Liver (tissue), 9 donors: ENCODE measurements around the gene RAB5A. TPM values are rescaled to one million over a fixed set of nuclear protein-coding genes. Genes with fewer than 3 reads are reported as not detected.
"Not testable (repeated sequence)": the region's sequence is repeated elsewhere in the genome, so short reads cannot be mapped to it uniquely, and the experiment has no call there.

Source experiments
- DNase-seq: peaks from one replicate; pipeline ENCODE4 v3.0.0-alpha.2; 2017; ENCODE audit warnings: low spot score
- H3K27ac ChIP-seq, 2 donors: one replicate each; pipeline ENCODE4 v1.7.0; 2013; ENCODE audit warnings: inconsistent platforms in 2 of 2, low read length in 2 of 2, control low read depth in 1 of 2, low read depth in 1 of 2, mild to moderate bottlenecking in 1 of 2
- H3K27me3 ChIP-seq, 4 donors: one replicate each; pipeline versions ENCODE4 v1.6.1 to v1.7.0; 2013; ENCODE audit warnings: low read length in 3 of 4, inconsistent platforms in 1 of 4, mild to moderate bottlenecking in 1 of 4, moderate library complexity in 1 of 4; ENCODE audit not compliant: control insufficient read depth in 4 of 4, insufficient read depth in 4 of 4
- H3K36me3 ChIP-seq, 4 donors: one replicate each; pipeline versions ENCODE4 v1.6.1 to v1.7.0; 2013; ENCODE audit warnings: low read length in 3 of 4, mild to moderate bottlenecking in 3 of 4, low read depth in 1 of 4, moderate library complexity in 1 of 4; ENCODE audit not compliant: control insufficient read depth in 4 of 4, insufficient read depth in 3 of 4
- H3K4me1 ChIP-seq, 4 donors: one replicate each; pipeline versions ENCODE4 v1.6.1 to v1.7.0; 2013; ENCODE audit warnings: low read length in 3 of 4, mild to moderate bottlenecking in 3 of 4, moderate library complexity in 1 of 4; ENCODE audit not compliant: control insufficient read depth in 4 of 4, insufficient read depth in 4 of 4
- H3K4me3 ChIP-seq, 3 donors: one replicate each; pipeline versions ENCODE4 v1.6.1 to v1.7.0; 2013; ENCODE audit warnings: low read length in 3 of 3, control low read depth in 1 of 3, low read depth in 1 of 3, mild to moderate bottlenecking in 1 of 3
- H3K9ac ChIP-seq, 2 donors: one replicate each; pipeline ENCODE4 v1.7.0; 2013; ENCODE audit warnings: low read length in 2 of 2, mild to moderate bottlenecking in 2 of 2, moderate library complexity in 2 of 2, control low read depth in 1 of 2, low read depth in 1 of 2
- H3K9me3 ChIP-seq, 4 donors: one replicate each; pipeline versions ENCODE4 v1.6.1 to v1.7.0; 2013; ENCODE audit warnings: low read length in 3 of 4; ENCODE audit not compliant: control insufficient read depth in 4 of 4
- ATF3 ChIP-seq: IDR thresholded peaks from 2 replicates; pipeline ENCODE4 v1.6.1; 2016; ENCODE audit warnings: antibody characterized with exemption
- CTCF ChIP-seq: fragments of 150-350 bp; IDR thresholded peaks from 2 replicates; pipeline ENCODE4 v1.5.1; 2017; ENCODE audit warnings: improper control_type of control experiment, low read depth, low read length; ENCODE audit not compliant: missing input control
- EGR1 ChIP-seq, 2 donors: IDR thresholded peaks; 2 replicates each; pipeline ENCODE4 v1.6.1; 2016 to 2018; ENCODE audit warnings: antibody characterized with exemption in 2 of 2, low read depth in 2 of 2
- FOXA1 ChIP-seq: IDR thresholded peaks from 2 replicates; pipeline ENCODE4 v1.6.1; 2016; ENCODE audit warnings: antibody characterized with exemption
- HNF4A ChIP-seq, 2 donors: conservative IDR thresholded peaks; 2 replicates each; pipeline ENCODE4 v1.6.1; 2016; ENCODE audit warnings: antibody characterized with exemption in 2 of 2, mild to moderate bottlenecking in 2 of 2
- HNF4G ChIP-seq: IDR thresholded peaks from 2 replicates; pipeline ENCODE4 v1.6.1; 2016; ENCODE audit warnings: antibody characterized with exemption
- MAX ChIP-seq: IDR thresholded peaks from 2 replicates; pipeline ENCODE4 v1.6.1; 2016; ENCODE audit warnings: antibody characterized with exemption
- NR2F2 ChIP-seq: IDR thresholded peaks from 2 replicates; pipeline ENCODE4 v1.6.1; 2016; ENCODE audit warnings: antibody characterized with exemption
- RAD21 ChIP-seq, 2 donors: IDR thresholded peaks; 2 replicates each; pipeline ENCODE4 v1.6.1; 2016; ENCODE audit warnings: antibody characterized with exemption in 2 of 2, mild to moderate bottlenecking in 2 of 2
- REST ChIP-seq: IDR thresholded peaks from 2 replicates; pipeline ENCODE4 v1.6.1; 2016; ENCODE audit warnings: antibody characterized with exemption, mild to moderate bottlenecking
- RXRA ChIP-seq, 2 donors: IDR thresholded peaks; 2 replicates each; pipeline ENCODE4 v1.6.1; 2017 to 2018; ENCODE audit warnings: antibody characterized with exemption in 2 of 2, mild to moderate bottlenecking in 1 of 2
- SP1 ChIP-seq: IDR thresholded peaks from 2 replicates; pipeline ENCODE4 v1.6.1; 2018; ENCODE audit warnings: antibody characterized with exemption, mild to moderate bottlenecking
- TAF1 ChIP-seq: conservative IDR thresholded peaks from 2 replicates; pipeline ENCODE4 v1.6.1; 2016; ENCODE audit warnings: antibody characterized with exemption, mild to moderate bottlenecking
- YY1 ChIP-seq: IDR thresholded peaks from 2 replicates; pipeline ENCODE4 v1.6.1; 2016; ENCODE audit warnings: antibody characterized with exemption, mild to moderate bottlenecking
- ZBTB33 ChIP-seq: IDR thresholded peaks from 2 replicates; pipeline ENCODE4 v1.6.1; 2016; ENCODE audit warnings: antibody characterized with exemption
- WGBS: extraction: QIAGEN DNeasy Blood & Tissue Kit; methylation state at CpG from one replicate; pipeline ENCODE4 v1.1.7; 2013; 5-methylcytosine and 5-hydroxymethylcytosine counted together
- polyA plus RNA-seq, 2 donors: library from polyadenylated mRNA; stranded (reverse) in 1 of 2; unstranded in 1 of 2; fragments of 200-250 nt in 1 of 2; fragments of >200 nt in 1 of 2; fragmentation: Nextera tagmentation in 1 of 2; extraction: Ambion mirVana in 1 of 2; gene quantifications; one replicate each; pipeline versions ENCODE4 v1.2.1 to v1.2.3, GENCODE V29; 2013 to 2015
- total RNA-seq, 2 donors: library from RNA; depleted of rRNA; stranded (reverse); fragments of >200 nt; gene quantifications; one replicate each; pipeline ENCODE4 v1.2.3, GENCODE V29; 2014
- donor health status: healthy.
- donor health status: healthy.
- donor health status: healthy.
- donor health status: healthy.
- donor health status: healthy.

The RAB5A gene
- total and polyA plus RNA-seq, 4 donors = 15.2 to 37.9 (median 25.9) TPM

- DNase-seq = no peak
- Histone ChIP-seq H3K4me1 (peaks cover 3 to 21% (median 14%) of the 10 kb centered on the region in 4 donors), H3K27me3 (no peaks in the 10 kb centered on the region), H3K36me3 (peaks cover 2 to 24% (median 10%) of the 10 kb centered on the region in 4 donors), H3K9me3 (no peaks in the 10 kb centered on the region), H3K9ac (no peak overlapping the region), H3K27ac (no peak overlapping the region), H3K4me3 (no peak overlapping the region)
- 93% methylated on average over 2 of the region's 2 CpGs for WGBS
- TF ChIP-seq ZBTB33 = no peak
- no peak for TF ChIP-seq TAF1
- no peak for TF ChIP-seq RAD21 (IDR thresholded peaks at IDR 0.05)
- no peak for TF ChIP-seq SP1
- TF ChIP-seq CTCF = no peak
- no peak for TF ChIP-seq NR2F2
- TF ChIP-seq ATF3 = no peak
These were observed 3.4 kb downstream of the RAB5A start for GRCh38 chr3:19950316-19950715.

GRCh38 chr3:19954676-19955075, 7.8 kb downstream of the RAB5A start:
- DNase-seq = no peak
- TF ChIP-seq SP1 = no peak
- TF ChIP-seq RAD21 (IDR thresholded peaks at IDR 0.05) = no peak
- TF ChIP-seq CTCF = no peak
- no peak for TF ChIP-seq MAX
- TF ChIP-seq EGR1 (IDR thresholded peaks at IDR 0.05; ENCODE audit: low read depth in 2 of 2) = no peak
- TF ChIP-seq RXRA (IDR thresholded peaks at IDR 0.05) = no peak
- TF ChIP-seq FOXA1 = no peak
- no peak for TF ChIP-seq YY1
- no peak for TF ChIP-seq REST
- TF ChIP-seq TAF1 = no peak
- TF ChIP-seq HNF4G = no peak
- TF ChIP-seq HNF4A (conservative IDR thresholded peaks at IDR 0.05) = no peak
- Histone ChIP-seq H3K9me3 (no peaks in the 10 kb centered on the region), H3K36me3 (peaks cover 2 to 32% (median 10%) of the 10 kb centered on the region in 4 donors), H3K4me1 (peaks cover 0 to 5% (median under 1%) of the 10 kb centered on the region in 4 donors), H3K27ac (no peak overlapping the region), H3K27me3 (no peaks in the 10 kb centered on the region), H3K4me3 (no peak overlapping the region), H3K9ac (no peak overlapping the region)
- 97% methylated on average over 4 of the region's 4 CpGs for WGBS

- H3K27ac ChIP-seq, H3K4me3 ChIP-seq, H3K9ac ChIP-seq, H3K4me1 ChIP-seq, H3K9me3 ChIP-seq, DNase-seq, H3K27me3 ChIP-seq: not testable (repeated sequence)
- peaks cover 0 to 18% (median 5%) of the 10 kb centered on the region in 4 donors for H3K36me3 ChIP-seq
- WGBS = 96% methylated on average over 9 of the region's 9 CpGs
These were observed 10.5 kb downstream of the RAB5A start for GRCh38 chr3:19957354-19957753.
